ENCODE data around the gene PLCG2.

The PLCG2 gene

GRCh38 chr16:81803332-81803731, 24.2 kb downstream of the PLCG2 start:
- Mint-ChIP-seq H3K4me1 (ENCODE audit: low read depth in 2 of 2) (peaks cover 12 to 24% of the 10 kb centered on the region in 2 donors), H3K27me3 (no peaks in the 10 kb centered on the region), H3K4me3 (no peak overlapping the region), H3K9me3 (no peaks in the 10 kb centered on the region), H3K36me3 (ENCODE audit: insufficient read depth) (no peaks in the 10 kb centered on the region), H3K27ac (no peak overlapping the region)
- ATAC-seq (replicated peaks) (no peak), DNase-seq (no peak)

GRCh38 chr16:81804134-81804610, 25.1 kb downstream of the PLCG2 start:
- DNase-seq (no peak), ATAC-seq (replicated peaks) (no peak)
- no peaks in the 10 kb centered on the region for H3K36me3 Mint-ChIP-seq (ENCODE audit: insufficient read depth)
- H3K9me3 Mint-ChIP-seq = no peaks in the 10 kb centered on the region
- H3K27me3 Mint-ChIP-seq = no peaks in the 10 kb centered on the region
- peaks cover 9 to 24% of the 10 kb centered on the region in 2 donors for H3K4me1 Mint-ChIP-seq (ENCODE audit: low read depth in 2 of 2)
- no peak overlapping the region for H3K4me3 Mint-ChIP-seq
- H3K27ac Mint-ChIP-seq = no peak overlapping the region

- no peak for ATAC-seq (replicated peaks)
- peaks cover 27 to 48% of the 10 kb centered on the region in 2 donors for H3K4me1 Mint-ChIP-seq (ENCODE audit: low read depth in 2 of 2)
- H3K27me3 Mint-ChIP-seq = no peaks in the 10 kb centered on the region
- H3K36me3 Mint-ChIP-seq (ENCODE audit: insufficient read depth) = no peaks in the 10 kb centered on the region
- DNase-seq = no peak
- H3K4me3 Mint-ChIP-seq = no peak overlapping the region
- H3K27ac Mint-ChIP-seq = no peak overlapping the region
- H3K9me3 Mint-ChIP-seq = no peaks in the 10 kb centered on the region
Observed at GRCh38 chr16:81806696-81807095, 27.6 kb downstream of the PLCG2 start.

GRCh38 chr16:81807767-81808358, 28.8 kb downstream of the PLCG2 start:
- Mint-ChIP-seq H3K27ac (no peak overlapping the region), H3K36me3 (ENCODE audit: insufficient read depth) (no peaks in the 10 kb centered on the region)
- ATAC-seq (replicated peaks) = no peak

GRCh38 chr16:81808933-81809480, 29.9 kb downstream of the PLCG2 start:
- peak in 1 of 3 experiments; percentile 34 for DNase-seq

More at GRCh38 chr16:81807767-81808358, 28.8 kb downstream of the PLCG2 start:
- no peak for DNase-seq
- H3K4me3 Mint-ChIP-seq = no peak overlapping the region
- no peaks in the 10 kb centered on the region for H3K27me3 Mint-ChIP-seq
- H3K4me1 Mint-ChIP-seq (ENCODE audit: low read depth in 2 of 2) = peaks cover 27 to 57% of the 10 kb centered on the region in 2 donors
- no peaks in the 10 kb centered on the region for H3K9me3 Mint-ChIP-seq

GRCh38 chr16:81809567-81809966, 30.5 kb downstream of the PLCG2 start:
- no peak for DNase-seq
- no peaks in the 10 kb centered on the region for H3K36me3 Mint-ChIP-seq (ENCODE audit: insufficient read depth)
- peak overlapping the region; percentile 85 to 94 for H3K27ac Mint-ChIP-seq
- no peak for ATAC-seq (replicated peaks)
- peak overlapping the region in 1 of 2 donors; percentile 63 for H3K4me3 Mint-ChIP-seq
- peaks cover 0 to 7% of the 10 kb centered on the region in 2 donors for H3K27me3 Mint-ChIP-seq
- no peaks in the 10 kb centered on the region for H3K9me3 Mint-ChIP-seq
- peaks cover 29 to 54% of the 10 kb centered on the region in 2 donors for H3K4me1 Mint-ChIP-seq (ENCODE audit: low read depth in 2 of 2)

More at GRCh38 chr16:81808933-81809480, 29.9 kb downstream of the PLCG2 start:
- no peaks in the 10 kb centered on the region for H3K9me3 Mint-ChIP-seq
- H3K27me3 Mint-ChIP-seq = peaks cover 0 to 6% of the 10 kb centered on the region in 2 donors
- H3K4me1 Mint-ChIP-seq (ENCODE audit: low read depth in 2 of 2) = peaks cover 29 to 57% of the 10 kb centered on the region in 2 donors
- no peak overlapping the region for H3K4me3 Mint-ChIP-seq
- H3K36me3 Mint-ChIP-seq (ENCODE audit: insufficient read depth) = no peaks in the 10 kb centered on the region
- peak; percentile 86 for ATAC-seq (replicated peaks)
- H3K27ac Mint-ChIP-seq = peak overlapping the region; percentile 36 to 94

- DNase-seq = no peak
- Mint-ChIP-seq H3K9me3 (no peaks in the 10 kb centered on the region), H3K4me1 (ENCODE audit: low read depth in 2 of 2) (peaks cover 29 to 54% of the 10 kb centered on the region in 2 donors), H3K27me3 (peaks cover 0 to 7% of the 10 kb centered on the region in 2 donors), H3K27ac (peak overlapping the region; percentile 85 to 94), H3K36me3 (ENCODE audit: insufficient read depth) (no peaks in the 10 kb centered on the region), H3K4me3 (peak overlapping the region; percentile 50 to 63)
- no peak for ATAC-seq (replicated peaks)
Observed at GRCh38 chr16:81810361-81810760, 31.3 kb downstream of the PLCG2 start.

- H3K4me1 Mint-ChIP-seq (ENCODE audit: low read depth in 2 of 2) = peaks cover 29 to 54% of the 10 kb centered on the region in 2 donors
- H3K36me3 Mint-ChIP-seq (ENCODE audit: insufficient read depth) = no peaks in the 10 kb centered on the region
- peak overlapping the region; percentile 50 to 63 for H3K4me3 Mint-ChIP-seq
- no peaks in the 10 kb centered on the region for H3K9me3 Mint-ChIP-seq
- H3K27me3 Mint-ChIP-seq = peaks cover 0 to 7% of the 10 kb centered on the region in 2 donors
- peak; percentile 11 for ATAC-seq (replicated peaks)
- no peak for DNase-seq
- peak overlapping the region; percentile 85 to 94 for H3K27ac Mint-ChIP-seq
Observed at GRCh38 chr16:81810894-81811538, 31.9 kb downstream of the PLCG2 start.

GRCh38 chr16:81813648-81814047, 34.6 kb downstream of the PLCG2 start:
- no peak overlapping the region for H3K4me3 Mint-ChIP-seq
- peaks cover 13% of the 10 kb centered on the region for H3K36me3 Mint-ChIP-seq (ENCODE audit: insufficient read depth)
- peaks cover 0 to 7% of the 10 kb centered on the region in 2 donors for H3K27me3 Mint-ChIP-seq
- DNase-seq (no peak), ATAC-seq (replicated peaks) (no peak)
- H3K27ac Mint-ChIP-seq = peak overlapping the region; percentile 81 to 87
- H3K4me1 Mint-ChIP-seq (ENCODE audit: low read depth in 2 of 2) = peaks cover 42 to 55% of the 10 kb centered on the region in 2 donors
- H3K9me3 Mint-ChIP-seq = no peaks in the 10 kb centered on the region

- Mint-ChIP-seq H3K9me3 (no peaks in the 10 kb centered on the region), H3K4me1 (ENCODE audit: low read depth in 2 of 2) (peaks cover 36 to 46% of the 10 kb centered on the region in 2 donors), H3K4me3 (no peak overlapping the region), H3K27me3 (peaks cover 0 to 7% of the 10 kb centered on the region in 2 donors), H3K36me3 (ENCODE audit: insufficient read depth) (peaks cover 13% of the 10 kb centered on the region), H3K27ac (peak overlapping the region in 1 of 2 donors; percentile 81)
- no peak for DNase-seq
- ATAC-seq (replicated peaks) = no peak
Observed at GRCh38 chr16:81814751-81815428, 35.8 kb downstream of the PLCG2 start.

GRCh38 chr16:81815429-81815766, 36.3 kb downstream of the PLCG2 start:
- ATAC-seq (replicated peaks) = no peak
- Mint-ChIP-seq H3K27ac (no peak overlapping the region), H3K36me3 (ENCODE audit: insufficient read depth) (peaks cover 13% of the 10 kb centered on the region), H3K4me3 (no peak overlapping the region), H3K27me3 (peaks cover 0 to 7% of the 10 kb centered on the region in 2 donors), H3K4me1 (ENCODE audit: low read depth in 2 of 2) (peaks cover 32 to 41% of the 10 kb centered on the region in 2 donors), H3K9me3 (no peaks in the 10 kb centered on the region)
- DNase-seq = no peak

GRCh38 chr16:81816351-81816750, 37.3 kb downstream of the PLCG2 start:
- Mint-ChIP-seq H3K27me3 (peaks cover 0 to 7% of the 10 kb centered on the region in 2 donors), H3K27ac (peak overlapping the region; percentile 87 to 96), H3K4me1 (ENCODE audit: low read depth in 2 of 2) (peaks cover 23 to 33% of the 10 kb centered on the region in 2 donors), H3K9me3 (no peaks in the 10 kb centered on the region), H3K36me3 (ENCODE audit: insufficient read depth) (peaks cover 13% of the 10 kb centered on the region), H3K4me3 (peak overlapping the region; percentile 42 to 71)
- ATAC-seq (replicated peaks) (no peak), DNase-seq (no peak)

- peaks cover 13% of the 10 kb centered on the region for H3K36me3 Mint-ChIP-seq (ENCODE audit: insufficient read depth)
- H3K4me3 Mint-ChIP-seq = peak overlapping the region; percentile 42 to 71
- H3K27ac Mint-ChIP-seq = peak overlapping the region; percentile 87 to 96
- H3K4me1 Mint-ChIP-seq (ENCODE audit: low read depth in 2 of 2) = peaks cover 20 to 29% of the 10 kb centered on the region in 2 donors
- DNase-seq (peak in 1 of 3 experiments; percentile 20), ATAC-seq (replicated peaks) (no peak)
- peaks cover 0 to 7% of the 10 kb centered on the region in 2 donors for H3K27me3 Mint-ChIP-seq
- H3K9me3 Mint-ChIP-seq = no peaks in the 10 kb centered on the region
Observed at GRCh38 chr16:81816793-81817210, 37.7 kb downstream of the PLCG2 start.

Data from effector memory CD8-positive, alpha-beta T cell (primary cell).